GM21381 (cell line): ENCODE data around the gene BAZ1B.
A peak's percentile ranks its signal among the peaks of the same experiment; 100 is the strongest.
"Not testable (repeated sequence)": the region's sequence is repeated elsewhere in the genome, so short reads cannot be mapped to it uniquely, and the experiment has no call there.

Experiments used
- ATAC-seq: cut with Tn5 transposase; IDR thresholded peaks from one replicate; pipeline ENCODE4 v1.9.1; 2021; ENCODE audit warnings: mild to moderate bottlenecking, moderate library complexity; ENCODE audit not compliant: unreplicated experiment

Gene BAZ1B

DNA sequence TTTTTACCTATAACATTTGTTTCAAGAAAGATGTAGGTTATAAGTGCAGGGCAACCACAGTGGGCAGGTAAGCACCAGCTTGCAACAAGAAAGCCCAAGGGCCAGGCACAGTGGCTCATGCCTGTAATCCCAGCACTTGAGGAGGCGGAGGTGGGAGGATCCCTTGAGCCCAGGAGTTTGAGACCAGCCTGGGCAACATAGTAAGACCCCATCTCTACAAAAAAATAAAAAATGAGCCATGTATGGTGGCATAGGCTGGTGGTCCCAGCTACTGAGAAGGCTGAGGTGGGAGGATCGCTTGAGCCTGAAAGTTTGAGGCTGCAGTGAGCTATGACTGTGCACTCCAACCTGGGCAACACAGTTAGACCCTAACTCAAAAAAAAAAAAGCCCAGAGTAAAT lies 22.6 kb upstream of the BAZ1B start:
- ATAC-seq: no peak

- ATAC-seq: no peak
Measured at GRCh38 chr7:73541722-73542121, 19.6 kb upstream of the BAZ1B start.

- ATAC-seq: no peak
Measured at GRCh38 chr7:73539709-73540108, 17.6 kb upstream of the BAZ1B start.

DNA sequence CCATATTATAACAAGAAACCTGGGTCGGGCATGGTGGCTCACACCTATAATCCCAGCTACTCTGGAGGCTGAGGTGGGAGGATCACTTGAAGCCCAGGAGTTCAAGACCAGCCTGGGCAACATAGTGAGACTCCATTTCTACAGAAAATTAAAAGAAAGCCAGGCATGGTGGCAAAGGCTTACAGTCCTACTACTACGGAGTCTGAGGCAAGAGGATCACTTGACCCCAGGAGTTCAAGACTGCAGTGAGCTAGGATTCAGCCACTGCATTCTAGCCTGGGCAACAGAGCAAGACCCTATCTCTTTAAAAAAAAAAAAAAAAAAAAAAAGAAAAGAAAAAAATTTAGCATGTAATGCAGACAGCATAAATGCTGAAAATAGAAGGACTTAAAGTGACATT lies 16.4 kb upstream of the BAZ1B start:
- ATAC-seq: not testable (repeated sequence)

DNA sequence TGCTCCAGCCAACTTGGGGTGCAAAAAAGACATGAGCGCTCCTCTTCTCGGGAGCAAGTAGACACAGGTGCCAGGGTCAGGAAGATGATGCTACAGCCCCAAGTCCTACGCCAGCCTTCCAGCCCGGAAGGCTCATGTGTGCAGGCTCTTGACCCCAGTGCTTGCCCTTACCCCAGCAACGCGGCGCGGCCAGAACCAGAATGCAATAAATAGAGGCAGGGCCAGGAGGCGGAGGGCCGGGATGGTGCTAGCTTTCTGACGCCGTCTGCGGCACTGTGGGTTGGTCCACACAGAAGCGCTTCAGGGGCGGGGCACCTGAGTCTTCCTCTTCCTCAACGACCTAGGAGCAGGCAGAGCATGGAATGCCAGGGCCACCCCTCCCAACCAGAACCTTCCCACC lies 15.0 kb upstream of the BAZ1B start:
- no peak for ATAC-seq

GRCh38 chr7:73536479-73536878 lies 14.4 kb upstream of the BAZ1B start:
- ATAC-seq: no peak

GRCh38 chr7:73535918-73536317 lies 13.8 kb upstream of the BAZ1B start:
- ATAC-seq: not testable (repeated sequence)

DNA sequence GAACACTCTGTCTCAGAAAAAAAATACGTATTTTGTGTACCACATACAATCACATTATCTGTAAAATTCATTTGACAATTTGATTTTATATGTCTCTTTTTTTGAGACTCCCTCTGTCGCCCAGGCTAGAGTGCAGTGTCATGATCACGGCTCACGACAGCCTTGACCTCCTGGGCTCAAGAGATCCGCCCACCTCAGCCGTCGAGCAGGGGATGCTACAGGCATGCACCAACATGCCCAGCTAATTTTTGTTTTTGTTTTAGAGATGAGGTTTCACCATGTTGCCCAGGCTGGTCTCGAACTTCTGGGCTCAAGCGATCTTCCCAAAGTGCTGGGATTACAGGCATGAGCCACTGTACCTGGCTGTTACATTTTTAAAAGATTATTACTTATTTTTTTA lies 11.6 kb upstream of the BAZ1B start:
- ATAC-seq: no peak

DNA sequence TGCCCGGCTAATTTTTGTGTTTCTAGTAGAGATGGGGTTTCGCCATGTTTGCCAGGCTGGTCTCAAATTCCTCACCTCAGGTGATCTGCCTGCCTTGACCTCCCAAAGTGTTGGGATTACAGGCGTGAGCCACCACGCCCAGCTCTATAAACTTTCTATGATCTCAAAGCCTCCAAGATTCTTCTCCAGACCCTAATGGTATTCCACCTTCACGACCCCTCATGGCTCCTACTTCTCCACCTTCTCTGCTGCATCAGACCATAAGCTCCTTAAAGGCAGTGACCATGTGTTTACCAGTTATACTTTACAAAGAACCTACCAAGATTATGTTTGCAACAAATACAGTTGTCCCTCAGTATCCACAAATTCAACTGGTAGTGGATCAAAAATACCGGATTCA lies 10.1 kb upstream of the BAZ1B start:
- no peak for ATAC-seq

GRCh38 chr7:73530800-73531199 lies 8.7 kb upstream of the BAZ1B start:
- no peak for ATAC-seq

DNA sequence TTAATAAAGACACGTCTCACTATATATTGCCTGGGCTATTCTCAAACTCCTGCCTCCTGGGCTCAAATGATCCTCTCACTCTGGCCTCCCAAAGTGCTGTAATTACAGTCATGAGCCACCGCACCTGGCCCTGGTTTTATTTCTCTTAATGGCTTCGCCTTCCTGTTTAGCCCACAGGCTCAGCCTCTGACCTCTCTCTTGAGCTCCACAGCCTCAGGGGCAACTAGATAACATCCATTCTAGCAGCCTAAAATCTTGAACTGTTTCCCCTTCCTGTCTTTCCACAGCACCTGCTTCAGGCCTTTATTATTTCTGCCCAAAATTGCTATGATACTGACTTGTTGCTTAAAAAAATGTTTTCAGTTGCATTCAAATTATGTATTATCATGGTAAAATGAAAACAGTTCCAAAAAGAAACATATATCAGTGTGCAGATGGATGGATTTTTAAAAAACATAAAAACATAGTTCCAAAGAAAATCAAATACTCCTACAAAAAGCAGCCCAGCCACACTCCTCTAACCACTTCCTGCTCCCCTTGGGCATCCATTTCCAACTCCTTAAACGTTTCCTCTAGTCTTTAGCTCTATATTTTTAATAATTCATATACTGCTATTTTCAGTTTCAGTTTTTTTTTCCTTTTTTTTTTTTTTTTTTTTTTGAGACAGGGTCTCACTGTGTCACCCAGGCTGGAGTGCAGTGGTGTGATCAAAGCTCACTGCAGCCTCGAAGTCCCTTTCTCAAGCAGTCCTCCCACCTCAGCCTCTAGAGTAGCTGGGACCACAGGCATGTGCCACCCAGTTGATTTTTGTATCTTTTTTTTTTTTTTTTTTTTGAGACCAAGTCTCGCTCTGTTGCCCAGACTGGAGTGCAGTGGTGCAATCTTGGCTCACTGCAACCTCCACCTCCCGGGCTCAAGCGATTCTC lies 5.1 kb upstream of the BAZ1B start:
- ATAC-seq: no peak

GRCh38 chr7:73526158-73526494 lies 4.0 kb upstream of the BAZ1B start:
- not testable (repeated sequence) for ATAC-seq

- peak; percentile 45 for ATAC-seq
Measured at GRCh38 chr7:73521636-73522104, 423 bp downstream of the BAZ1B start.

- ATAC-seq: no peak
Measured at GRCh38 chr7:73520673-73521635, 1.1 kb downstream of the BAZ1B start.

GRCh38 chr7:73519867-73520672 lies 2.0 kb downstream of the BAZ1B start:
- ATAC-seq: no peak

- no peak for ATAC-seq
Measured at GRCh38 chr7:73518470-73518869, 3.6 kb downstream of the BAZ1B start.

GRCh38 chr7:73517241-73517995 lies 4.7 kb downstream of the BAZ1B start:
- ATAC-seq: no peak

GRCh38 chr7:73515178-73515577 lies 6.9 kb downstream of the BAZ1B start:
- ATAC-seq: no peak

GRCh38 chr7:73512018-73512780 lies 9.9 kb downstream of the BAZ1B start:
- no peak for ATAC-seq
